AG08396 (cell line): ENCODE data around the gene CDKN2C.
"Not testable (repeated sequence)": the region's sequence is repeated elsewhere in the genome, so short reads cannot be mapped to it uniquely, and the experiment has no call there.

Experiments used
- DNase-seq: peaks from one replicate; pipeline ENCODE4 v3.0.0; 2012; ENCODE audit warnings: low spot score, mixed read lengths

Gene CDKN2C

DNA sequence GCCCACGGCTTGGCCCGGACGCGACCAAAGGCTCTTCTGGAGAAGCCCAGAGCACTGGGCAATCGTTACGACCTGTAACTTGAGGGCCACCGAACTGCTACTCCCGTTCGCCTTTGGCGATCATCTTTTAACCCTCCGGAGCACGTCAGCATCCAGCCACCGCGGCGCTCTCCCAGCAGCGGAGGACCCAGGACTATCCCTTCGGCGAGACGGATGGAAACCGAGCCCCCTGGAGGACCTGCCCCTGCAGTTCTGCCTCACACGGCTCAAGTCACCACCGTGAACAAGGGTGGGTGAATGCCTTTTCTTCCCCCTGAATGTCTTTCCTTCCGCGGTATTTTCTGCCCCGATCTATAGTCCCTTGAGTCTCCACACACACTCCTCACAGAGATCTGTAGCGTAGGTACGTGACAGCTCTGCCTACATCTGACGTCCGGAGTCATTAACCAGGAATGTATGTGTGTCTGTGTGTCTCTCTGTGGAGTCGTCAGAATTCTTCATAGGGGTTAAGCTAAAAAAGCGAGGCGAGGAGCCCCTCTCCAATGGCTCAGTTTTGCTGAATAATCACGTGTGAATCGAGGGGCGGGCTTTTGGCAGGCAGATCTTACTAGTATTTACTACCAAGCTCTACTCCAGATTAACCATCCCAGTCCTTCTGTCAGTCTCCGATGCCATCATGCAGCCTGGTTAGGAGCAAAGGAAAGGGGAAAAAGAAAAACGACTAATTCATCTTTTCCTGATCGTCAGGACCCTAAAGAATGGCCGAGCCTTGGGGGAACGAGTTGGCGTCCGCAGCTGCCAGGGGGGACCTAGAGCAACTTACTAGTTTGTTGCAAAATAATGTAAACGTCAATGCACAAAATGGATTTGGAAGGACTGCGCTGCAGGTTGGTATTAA lies at the start of gene CDKN2C:
Gene CDKN2C, plus strand, starts transcription at position 635 of the 898 bp plus-strand sequence. Its CDS starts 124 bp downstream, at position 759.
- DNase-seq = peak; percentile 77

DNA sequence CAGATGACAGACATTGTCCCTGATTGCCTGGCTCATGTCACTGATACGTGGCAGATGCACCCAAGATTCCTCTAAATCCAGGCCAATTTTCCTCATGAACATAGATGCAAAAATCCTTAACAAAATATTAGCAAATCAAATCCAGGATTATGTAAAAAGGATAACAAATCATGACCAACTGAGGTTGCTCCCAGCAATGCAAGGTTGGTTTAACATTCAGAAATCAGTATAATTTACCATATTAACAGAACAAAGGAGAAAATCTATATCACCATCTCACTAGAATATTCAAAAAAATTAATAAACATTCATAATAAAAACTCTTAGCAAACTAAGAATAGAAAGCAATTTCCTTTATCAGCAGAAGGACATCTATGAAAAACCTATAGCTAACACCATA lies 49.6 kb upstream of the CDKN2C start:
- DNase-seq = no peak

DNA sequence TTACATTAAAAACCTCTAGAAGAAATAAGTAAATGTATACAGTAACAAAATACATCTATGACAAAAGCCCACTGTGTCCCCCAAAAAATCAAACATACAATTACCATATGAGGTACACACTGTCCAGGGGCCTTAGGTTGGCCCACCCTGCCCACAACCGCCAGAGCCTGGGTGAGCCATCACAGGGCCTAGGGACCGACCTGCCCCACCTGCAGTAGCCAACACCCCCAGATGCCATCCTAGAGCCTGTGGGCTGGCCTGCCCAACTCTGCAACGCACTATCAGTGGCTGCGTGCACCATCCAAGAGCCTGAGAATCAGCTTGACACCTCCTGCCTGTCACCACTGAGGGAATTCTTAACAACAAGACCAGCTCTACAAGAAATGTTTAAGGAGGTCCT lies 49.0 kb upstream of the CDKN2C start:
- DNase-seq = no peak

DNA sequence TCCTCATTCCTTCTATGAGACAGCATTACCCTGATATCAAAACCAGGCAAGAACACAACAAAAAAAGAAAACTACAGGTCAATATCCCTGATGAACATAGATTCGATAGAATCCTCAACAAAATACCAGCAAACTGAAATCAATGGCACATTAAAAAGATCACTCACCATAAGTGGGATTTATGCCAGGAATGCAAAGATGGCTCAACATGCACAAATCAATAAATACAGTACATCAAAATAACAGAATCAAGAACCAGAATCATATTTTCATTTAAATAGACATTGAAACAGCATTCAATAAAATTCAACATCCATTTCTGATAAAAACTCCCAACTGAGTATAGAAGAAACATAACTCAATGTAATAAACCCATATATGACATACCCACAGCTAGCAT lies 46.5 kb upstream of the CDKN2C start:
- no peak for DNase-seq

DNA sequence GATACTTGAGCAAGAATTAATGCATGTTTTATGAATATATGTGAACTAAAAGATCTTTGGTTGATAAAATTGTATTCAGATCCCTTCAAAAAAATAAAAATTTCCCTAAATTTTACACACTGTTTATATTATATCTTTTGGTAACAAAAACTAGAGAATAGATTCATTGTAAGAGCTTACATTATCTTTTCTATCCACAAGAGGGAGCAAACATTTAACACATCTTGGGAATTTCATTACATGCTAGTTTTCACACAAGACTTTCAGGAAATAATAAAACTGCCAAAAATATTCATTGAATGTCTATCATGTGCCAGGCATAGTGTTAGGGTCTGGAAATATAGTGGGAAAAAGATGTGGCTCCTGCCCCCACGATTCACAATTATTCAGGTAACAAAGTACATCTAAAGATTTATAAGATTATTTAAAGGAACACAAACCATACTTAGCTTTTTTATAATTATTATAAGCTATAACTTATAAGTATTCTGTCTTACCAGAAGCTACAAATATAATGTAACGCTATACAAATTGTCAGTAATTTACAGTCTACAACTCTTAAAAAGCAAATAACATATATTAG lies 40.6 kb upstream of the CDKN2C start:
- DNase-seq = peak; percentile 11

- no peak for DNase-seq
Measured at GRCh38 chr1:50930193-50930592, 39.9 kb upstream of the CDKN2C start.

DNA sequence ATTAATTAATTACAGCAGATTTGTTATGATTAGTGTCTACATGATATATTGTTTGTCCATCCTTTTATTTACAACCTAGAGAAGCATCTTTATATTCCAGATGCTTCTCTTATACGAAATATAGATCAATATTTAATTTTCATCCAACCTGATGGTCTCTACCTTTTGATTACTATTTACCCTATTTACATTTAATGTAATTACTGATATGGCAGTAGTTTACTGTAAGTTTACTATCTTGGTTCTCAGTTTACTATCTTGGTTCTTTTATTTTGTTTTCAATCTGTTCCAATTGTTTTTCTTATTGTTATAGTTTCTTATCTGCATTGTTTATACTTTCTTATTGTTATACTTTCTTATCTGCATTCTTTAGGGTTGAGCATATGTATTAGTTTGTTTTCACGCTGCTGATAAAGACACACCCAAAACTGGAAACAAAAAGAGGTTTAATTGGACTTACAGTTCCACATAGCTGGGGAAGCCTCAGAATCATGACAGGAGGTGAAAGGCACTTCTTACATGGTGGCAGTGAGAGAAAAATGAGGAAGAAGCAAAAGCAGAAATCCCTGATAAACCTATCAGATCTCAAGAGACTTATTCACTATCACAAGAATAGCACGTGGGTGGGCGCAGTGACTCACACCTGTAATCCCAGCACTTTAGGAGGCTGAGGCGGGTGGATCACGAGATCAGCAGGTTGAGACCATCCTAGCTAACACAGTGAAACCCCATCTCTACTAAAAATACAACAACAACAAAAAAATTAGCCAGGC lies 38.9 kb upstream of the CDKN2C start:
- DNase-seq = no peak

DNA sequence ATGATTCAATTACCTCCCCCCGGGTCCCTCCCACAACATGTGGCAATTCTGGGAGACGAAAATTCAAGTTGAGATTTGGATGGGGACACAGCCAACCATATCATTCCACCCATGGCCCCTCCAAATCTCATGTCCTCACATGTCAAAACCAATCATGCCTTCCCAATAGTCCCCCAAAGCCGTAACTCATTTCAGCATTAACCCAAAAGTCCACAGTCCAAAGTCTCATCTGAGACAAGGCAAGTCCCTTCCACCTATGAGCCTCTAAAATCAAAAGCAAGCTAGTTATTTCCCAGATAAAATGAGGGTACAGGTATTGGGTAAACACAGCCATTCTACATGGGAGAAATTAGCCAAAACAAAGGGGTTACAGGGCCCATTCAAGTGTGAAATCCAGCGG lies 38.0 kb upstream of the CDKN2C start:
- not testable (repeated sequence) for DNase-seq

DNA sequence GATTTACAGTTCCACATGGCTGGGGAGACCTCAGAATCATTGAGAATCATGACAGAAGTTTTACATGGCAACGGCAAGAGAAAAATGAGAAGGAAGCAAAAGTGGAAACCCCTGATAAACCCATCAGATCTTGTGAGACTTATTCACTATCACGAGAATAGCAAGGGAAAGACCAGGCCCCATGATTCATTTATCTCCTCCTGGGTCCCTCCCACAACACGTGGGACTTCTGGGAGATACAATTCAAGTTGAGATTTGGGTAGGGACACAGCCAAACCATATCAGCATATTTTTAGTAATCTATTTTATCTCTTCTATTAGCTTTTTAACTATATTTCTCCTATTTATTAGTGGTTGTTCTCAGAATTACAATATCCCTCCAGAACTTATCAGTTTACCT lies 36.3 kb upstream of the CDKN2C start:
- not testable (repeated sequence) for DNase-seq

DNA sequence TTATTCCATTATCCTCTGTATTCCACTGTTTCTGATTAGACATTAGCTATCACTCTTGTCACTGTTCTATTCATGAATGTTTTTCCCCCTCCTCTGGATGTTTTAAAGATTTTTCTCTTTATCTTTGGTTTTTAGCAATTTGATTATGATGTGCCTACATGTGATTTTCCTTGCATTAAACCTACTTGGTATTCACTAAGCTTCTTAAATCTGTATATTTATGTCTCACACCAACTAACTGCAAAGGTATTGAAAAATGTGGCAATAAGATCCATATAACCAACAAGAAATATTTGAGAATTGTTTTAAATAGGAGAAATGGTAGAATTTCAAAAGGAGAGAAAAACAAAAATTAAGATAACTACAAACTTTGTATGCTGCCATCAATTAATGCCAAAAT lies 35.2 kb upstream of the CDKN2C start:
- DNase-seq = no peak

- DNase-seq = not testable (repeated sequence)
Measured at GRCh38 chr1:50935276-50935675, 34.8 kb upstream of the CDKN2C start.

DNA sequence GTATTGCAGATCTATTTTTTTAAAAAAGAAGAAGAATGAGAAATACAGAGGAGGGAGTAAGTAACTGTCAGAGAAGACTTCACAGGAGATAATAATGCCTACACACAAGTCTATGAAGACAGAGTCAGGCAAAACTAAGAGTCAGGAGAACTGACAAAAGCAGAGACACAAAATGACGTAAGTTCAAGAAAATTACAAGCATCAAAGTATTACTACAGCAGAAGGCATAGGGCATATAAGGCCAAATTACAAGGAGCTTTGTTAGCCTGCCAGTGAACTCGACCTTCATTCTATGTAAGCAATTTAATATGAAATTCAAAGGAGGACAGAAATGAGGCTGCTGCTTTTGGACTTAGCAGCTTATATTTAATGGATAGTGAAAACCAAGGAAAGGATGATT lies 33.7 kb upstream of the CDKN2C start:
- DNase-seq = no peak

GRCh38 chr1:50940291-50940690 lies 29.8 kb upstream of the CDKN2C start:
- DNase-seq = no peak

DNA sequence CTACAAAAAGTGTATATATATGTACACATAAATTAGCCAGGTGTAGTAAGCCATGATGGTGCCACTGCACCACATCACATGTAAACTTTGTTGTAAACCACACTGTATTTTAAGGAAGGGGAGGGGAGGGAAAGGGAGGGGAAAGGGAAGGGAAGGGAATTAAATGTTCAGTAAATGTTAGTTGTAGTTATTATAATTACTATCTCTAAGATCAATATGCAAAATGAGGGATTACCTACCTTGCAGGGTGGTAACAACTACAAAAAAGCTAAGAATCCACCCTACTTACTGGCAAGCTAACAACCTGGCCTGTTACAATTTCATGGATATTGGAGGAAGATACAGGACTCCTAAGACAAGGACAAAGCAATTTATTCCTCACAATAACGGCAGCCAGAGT lies 27.7 kb upstream of the CDKN2C start:
- DNase-seq = no peak

- DNase-seq = no peak
Measured at GRCh38 chr1:50949286-50949982, 20.6 kb upstream of the CDKN2C start.

DNA sequence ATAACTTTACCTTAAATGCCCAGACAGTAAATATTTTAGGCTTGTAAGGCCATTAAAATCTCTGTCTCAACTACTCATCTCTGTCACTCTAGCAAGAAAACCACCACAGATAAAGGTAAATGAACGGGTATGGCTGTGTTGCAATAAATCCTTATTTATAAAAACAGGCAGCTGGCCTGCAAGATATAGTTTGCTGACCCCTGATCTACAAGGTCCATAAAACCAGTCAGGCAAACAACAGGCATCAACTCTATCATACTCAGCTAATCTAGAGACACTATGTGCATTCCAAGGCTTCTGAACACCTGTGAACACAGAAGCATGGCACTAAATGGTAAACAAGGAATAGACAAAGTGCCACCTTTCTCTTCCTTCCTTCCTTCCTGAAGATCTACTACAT lies 19.6 kb upstream of the CDKN2C start:
- no peak for DNase-seq

DNA sequence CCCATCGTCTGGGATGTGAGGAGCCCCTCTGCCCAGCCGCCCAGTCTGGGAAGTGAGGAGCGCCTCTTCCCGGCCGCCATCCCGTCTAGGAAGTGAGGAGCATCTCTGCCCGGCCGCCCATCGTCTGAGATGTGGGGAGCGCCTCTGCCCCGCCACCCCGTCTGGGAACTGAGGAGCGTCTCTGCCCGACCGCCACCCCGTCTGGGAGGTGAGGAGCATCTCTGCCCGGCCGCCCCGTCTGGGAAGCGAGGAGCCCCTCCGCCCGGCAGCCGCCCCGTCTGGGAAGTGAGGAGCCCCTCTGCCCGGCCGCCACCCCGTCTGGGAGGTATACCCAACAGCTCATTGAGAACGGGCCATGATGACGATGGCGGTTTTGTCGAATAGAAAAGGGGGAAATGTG lies 17.5 kb upstream of the CDKN2C start:
- not testable (repeated sequence) for DNase-seq

- no peak for DNase-seq
Measured at GRCh38 chr1:50955116-50955515, 14.9 kb upstream of the CDKN2C start.

DNA sequence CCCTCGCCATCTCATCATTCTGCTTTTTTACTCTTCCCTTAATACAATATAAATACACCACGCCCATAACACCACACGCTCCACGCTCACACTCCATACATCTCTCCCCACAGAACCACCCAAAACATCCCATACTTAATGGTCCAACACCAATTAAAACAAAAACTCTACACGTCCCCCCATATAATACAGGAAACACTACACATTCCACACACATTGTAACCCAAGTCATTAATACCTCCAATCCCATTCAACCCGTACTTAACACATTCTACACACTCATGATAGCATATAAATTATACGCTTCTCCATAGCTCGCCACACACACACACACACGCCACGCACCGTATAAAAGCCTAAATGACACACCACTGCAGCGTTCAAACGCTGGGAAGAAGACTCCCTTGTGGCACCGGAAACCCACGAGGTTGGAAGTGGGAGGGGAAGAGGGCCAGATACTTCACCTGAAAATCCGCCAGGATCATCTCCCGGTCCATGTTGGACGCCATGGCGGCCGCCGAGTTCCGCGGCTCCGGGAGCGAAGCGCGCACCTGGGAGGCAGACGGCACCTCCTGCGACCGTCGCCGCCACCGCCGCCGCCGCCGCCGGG lies 10.6 kb upstream of the CDKN2C start:
- no peak for DNase-seq

- DNase-seq = peak; percentile 97
Measured at GRCh38 chr1:50959913-50960844, 9.9 kb upstream of the CDKN2C start, which contains the start of gene FAF1. Gene FAF1 (minus strand): TSS chr1:50960267. CDS start chr1:50959811, 456 bp downstream.
